ENCODE data around the gene STUM. TPM values are rescaled to one million over a fixed set of nuclear protein-coding genes. Genes with fewer than 3 reads are reported as not detected.
"Not testable (repeated sequence)": the region's sequence is repeated elsewhere in the genome, so short reads cannot be mapped to it uniquely, and the experiment has no call there.

The STUM gene
- total RNA-seq, 1 donor from 2014 or later: not detected

GRCh38 chr1:226632169-226632879 is 83.8 kb downstream of the STUM start:
- intact Hi-C loops (cut with micrococcal nuclease): no loop called here
- no peak for DNase-seq (ENCODE audit: low spot score)
- no peaks in the 10 kb centered on the region for H3K9me3 Mint-ChIP-seq
- H3K36me3 Mint-ChIP-seq (ENCODE audit: low read depth): peaks cover 36% of the 10 kb centered on the region
- H3K27me3 Mint-ChIP-seq (ENCODE audit: insufficient read depth): no peaks in the 10 kb centered on the region
- H3K4me1 Mint-ChIP-seq (ENCODE audit: low read depth): peaks cover 45% of the 10 kb centered on the region
- H3K27ac Mint-ChIP-seq: peak overlapping the region; percentile 56
- H3K4me3 Mint-ChIP-seq: peak overlapping the region; percentile 8

- Mint-ChIP-seq H3K27me3 (ENCODE audit: insufficient read depth) (no peaks in the 10 kb centered on the region), H3K4me1 (ENCODE audit: low read depth) (peaks cover 39% of the 10 kb centered on the region), H3K27ac (peak overlapping the region; percentile 56), H3K36me3 (ENCODE audit: low read depth) (peaks cover 35% of the 10 kb centered on the region), H3K9me3 (no peaks in the 10 kb centered on the region), H3K4me3 (peak overlapping the region; percentile 8)
- intact Hi-C loops (cut with micrococcal nuclease): no loop called here
- DNase-seq (ENCODE audit: low spot score): no peak
These were observed 84.4 kb downstream of the STUM start for GRCh38 chr1:226632922-226633351.

GRCh38 chr1:226633541-226634165 is 85.1 kb downstream of the STUM start:
- Mint-ChIP-seq H3K27ac (peak overlapping the region; percentile 56), H3K4me3 (no peak overlapping the region), H3K36me3 (ENCODE audit: low read depth) (peaks cover 35% of the 10 kb centered on the region), H3K9me3 (no peaks in the 10 kb centered on the region), H3K27me3 (ENCODE audit: insufficient read depth) (no peaks in the 10 kb centered on the region), H3K4me1 (ENCODE audit: low read depth) (peaks cover 34% of the 10 kb centered on the region)
- DNase-seq (ENCODE audit: low spot score): no peak
- intact Hi-C loops (cut with micrococcal nuclease): loop anchor here (1.0 to 2.0 kb wide), 6 partner anchors 7 to 195 kb away; no protein-coding TSS in a partner anchor

- Mint-ChIP-seq H3K9me3 (no peaks in the 10 kb centered on the region), H3K4me3 (no peak overlapping the region), H3K36me3 (ENCODE audit: low read depth) (peaks cover 37% of the 10 kb centered on the region), H3K4me1 (ENCODE audit: low read depth) (peaks cover 34% of the 10 kb centered on the region), H3K27me3 (ENCODE audit: insufficient read depth) (no peaks in the 10 kb centered on the region), H3K27ac (peak overlapping the region; percentile 31)
- DNase-seq (ENCODE audit: low spot score): peak; percentile 66
- intact Hi-C loops (cut with micrococcal nuclease): loop anchor here (1.0 to 2.0 kb wide), 6 partner anchors 8 to 194 kb away; no protein-coding TSS in a partner anchor
These were observed 85.6 kb downstream of the STUM start for GRCh38 chr1:226634166-226634588.

GRCh38 chr1:226634611-226635246 is 86.2 kb downstream of the STUM start:
- H3K27me3 Mint-ChIP-seq (ENCODE audit: insufficient read depth): no peaks in the 10 kb centered on the region
- H3K4me1 Mint-ChIP-seq (ENCODE audit: low read depth): peaks cover 34% of the 10 kb centered on the region
- H3K36me3 Mint-ChIP-seq (ENCODE audit: low read depth): peaks cover 35% of the 10 kb centered on the region
- H3K27ac Mint-ChIP-seq: peak overlapping the region; percentile 82
- H3K4me3 Mint-ChIP-seq: peak overlapping the region; percentile 63
- intact Hi-C loops (cut with micrococcal nuclease): loop anchor here (1.0 to 2.0 kb wide), 9 partner anchors 8 to 194 kb away; partner anchors contain the start of gene ITPKB
- no peaks in the 10 kb centered on the region for H3K9me3 Mint-ChIP-seq
- no peak for DNase-seq (ENCODE audit: low spot score)

- intact Hi-C loops (cut with micrococcal nuclease): loop anchor here (1.0 to 2.0 kb wide), 5 partner anchors 8 to 163 kb away; partner anchors contain the start of gene ITPKB
- H3K9me3 Mint-ChIP-seq: no peaks in the 10 kb centered on the region
- H3K4me3 Mint-ChIP-seq: peak overlapping the region; percentile 63
- peaks cover 41% of the 10 kb centered on the region for H3K36me3 Mint-ChIP-seq (ENCODE audit: low read depth)
- H3K27ac Mint-ChIP-seq: peak overlapping the region; percentile 82
- H3K27me3 Mint-ChIP-seq (ENCODE audit: insufficient read depth): no peaks in the 10 kb centered on the region
- DNase-seq (ENCODE audit: low spot score): peak; percentile 41
- H3K4me1 Mint-ChIP-seq (ENCODE audit: low read depth): peaks cover 34% of the 10 kb centered on the region
These were observed 86.9 kb downstream of the STUM start for GRCh38 chr1:226635456-226635941.

GRCh38 chr1:226636847-226637096 is 88.2 kb downstream of the STUM start:
- Mint-ChIP-seq H3K27ac (no peak overlapping the region), H3K27me3 (ENCODE audit: insufficient read depth) (no peaks in the 10 kb centered on the region), H3K9me3 (no peaks in the 10 kb centered on the region), H3K4me3 (no peak overlapping the region), H3K4me1 (ENCODE audit: low read depth) (peaks cover 34% of the 10 kb centered on the region), H3K36me3 (ENCODE audit: low read depth) (peaks cover 39% of the 10 kb centered on the region)
- DNase-seq (ENCODE audit: low spot score): no peak
- intact Hi-C loops (cut with micrococcal nuclease): no loop called here

GRCh38 chr1:226637147-226637935 is 88.8 kb downstream of the STUM start:
- Mint-ChIP-seq H3K36me3 (ENCODE audit: low read depth) (peaks cover 37% of the 10 kb centered on the region), H3K27ac (no peak overlapping the region), H3K4me1 (ENCODE audit: low read depth) (peaks cover 31% of the 10 kb centered on the region), H3K9me3 (no peaks in the 10 kb centered on the region), H3K4me3 (no peak overlapping the region), H3K27me3 (ENCODE audit: insufficient read depth) (no peaks in the 10 kb centered on the region)
- intact Hi-C loops (cut with micrococcal nuclease): no loop called here
- DNase-seq (ENCODE audit: low spot score): no peak

- Mint-ChIP-seq H3K9me3 (no peaks in the 10 kb centered on the region), H3K4me3 (no peak overlapping the region), H3K36me3 (ENCODE audit: low read depth) (peaks cover 35% of the 10 kb centered on the region), H3K27ac (no peak overlapping the region), H3K4me1 (ENCODE audit: low read depth) (peaks cover 27% of the 10 kb centered on the region), H3K27me3 (ENCODE audit: insufficient read depth) (no peaks in the 10 kb centered on the region)
- DNase-seq (ENCODE audit: low spot score): no peak
- intact Hi-C loops (cut with micrococcal nuclease): no loop called here
These were observed 89.5 kb downstream of the STUM start for GRCh38 chr1:226638001-226638601.

GRCh38 chr1:226638608-226639007 is 90.0 kb downstream of the STUM start:
- Mint-ChIP-seq H3K4me3 (no peak overlapping the region), H3K27ac (no peak overlapping the region), H3K4me1 (ENCODE audit: low read depth) (peaks cover 27% of the 10 kb centered on the region), H3K36me3 (ENCODE audit: low read depth) (peaks cover 36% of the 10 kb centered on the region), H3K27me3 (ENCODE audit: insufficient read depth) (no peaks in the 10 kb centered on the region), H3K9me3 (no peaks in the 10 kb centered on the region)
- DNase-seq (ENCODE audit: low spot score): no peak
- intact Hi-C loops (cut with micrococcal nuclease): no loop called here

GRCh38 chr1:226639206-226639605 is 90.6 kb downstream of the STUM start:
- Mint-ChIP-seq H3K36me3 (ENCODE audit: low read depth) (peaks cover 35% of the 10 kb centered on the region), H3K4me1 (ENCODE audit: low read depth) (peaks cover 30% of the 10 kb centered on the region)
- intact Hi-C loops (cut with micrococcal nuclease); H3K27me3 Mint-ChIP-seq (ENCODE audit: insufficient read depth); H3K4me3 Mint-ChIP-seq; DNase-seq (ENCODE audit: low spot score); H3K9me3 Mint-ChIP-seq; H3K27ac Mint-ChIP-seq: not testable (repeated sequence)

- intact Hi-C loops (cut with micrococcal nuclease): no loop called here
- Mint-ChIP-seq H3K27me3 (ENCODE audit: insufficient read depth) (no peaks in the 10 kb centered on the region), H3K9me3 (no peaks in the 10 kb centered on the region), H3K27ac (no peak overlapping the region), H3K4me3 (no peak overlapping the region), H3K36me3 (ENCODE audit: low read depth) (peaks cover 33% of the 10 kb centered on the region), H3K4me1 (ENCODE audit: low read depth) (peaks cover 30% of the 10 kb centered on the region)
- DNase-seq (ENCODE audit: low spot score): no peak
These were observed 91.1 kb downstream of the STUM start for GRCh38 chr1:226639631-226640061.

Measured in activated T-helper 1 cell treated with anti-CD3 and anti-CD28 coated beads, Interleukin-12 subunit alpha, Interleukin-12 subunit beta, Interleukin-2, Interleukin-4 antibody, amounts not matched to agents 30 ng/mL and 10 ng/mL and 1 ng/mL, durations not matched to agents 14 hours and 24 hours and 36 hours (primary cell).